CD14-positive monocyte (primary cell): ENCODE data around the gene CDK6. TPM values are rescaled to one million over a fixed set of nuclear protein-coding genes. Genes with fewer than 3 reads are reported as not detected.

Experiments used
- DNase-seq, 3 donors: peaks; one replicate each; pipeline ENCODE4 v3.0.0-alpha.2; 2011 to 2022
- H2AFZ ChIP-seq: 2 replicates; pipeline ENCODE4 v1.6.0; 2012; ENCODE audit warnings: mild to moderate bottlenecking, low read depth, low read length, inconsistent platforms; ENCODE audit not compliant: insufficient read depth, poor library complexity, severe bottlenecking
- H3K27ac ChIP-seq, 2 donors: 1 replicate in 1 of 2; 2 replicates in 1 of 2; pipeline ENCODE4 v1.5.1; 2012 to 2013; ENCODE audit warnings: low read length in 2 of 2, control low read depth in 1 of 2, inconsistent platforms in 1 of 2, low read depth in 1 of 2, mild to moderate bottlenecking in 1 of 2
- H3K27me3 ChIP-seq, 2 donors: one replicate each; pipeline versions ENCODE4 v1.6.0 to v1.6.1; 2011 to 2013; ENCODE audit warnings: low read length in 2 of 2; ENCODE audit not compliant: control insufficient read depth in 2 of 2, insufficient read depth in 2 of 2
- H3K36me3 ChIP-seq, 2 donors: replicated peaks in 1 of 2; 1 replicate in 1 of 2; 2 replicates in 1 of 2; pipeline versions ENCODE4 v1.5.1 to v1.6.1; 2012 to 2013; ENCODE audit warnings: low read length in 2 of 2, control low read depth in 1 of 2, inconsistent platforms in 1 of 2, mild to moderate bottlenecking in 1 of 2; ENCODE audit not compliant: insufficient read depth in 2 of 2, control insufficient read depth in 1 of 2
- H3K4me1 ChIP-seq, 2 donors: 1 replicate in 1 of 2; 2 replicates in 1 of 2; pipeline versions ENCODE4 v1.5.1 to v1.6.1; 2012 to 2013; ENCODE audit warnings: low read length in 2 of 2, control low read depth in 1 of 2, inconsistent platforms in 1 of 2, mild to moderate bottlenecking in 1 of 2, moderate library complexity in 1 of 2; ENCODE audit not compliant: insufficient read depth in 2 of 2, control insufficient read depth in 1 of 2
- H3K4me2 ChIP-seq: replicated peaks from 2 replicates; pipeline ENCODE3; 2012; ENCODE audit warnings: low read length, moderate library complexity, mild to moderate bottlenecking; ENCODE audit not compliant: poor library complexity, severe bottlenecking; ENCODE audit errors: extremely low read depth
- H3K4me3 ChIP-seq, 3 experiments: fragments of 200-600 bp in 1 of 3; sonication (generic) in 1 of 3; replicated peaks in 1 of 3; 1 replicate in 2 of 3; 2 replicates in 1 of 3; pipeline ENCODE4 v1.5.1; 2011 to 2013; ENCODE audit warnings: low read length in 3 of 3, mild to moderate bottlenecking in 3 of 3, control low read depth in 2 of 3, low read depth in 2 of 3, inconsistent platforms in 1 of 3, moderate library complexity in 1 of 3
- H3K79me2 ChIP-seq: 2 replicates; pipeline ENCODE4 v1.6.0; 2012; ENCODE audit warnings: mild to moderate bottlenecking, control low read depth, inconsistent platforms, low read length, moderate library complexity; ENCODE audit not compliant: insufficient read depth
- H3K9ac ChIP-seq: 2 replicates; pipeline ENCODE4 v1.6.0; 2017; ENCODE audit warnings: low read length, mild to moderate bottlenecking; ENCODE audit not compliant: insufficient read depth, poor library complexity, severe bottlenecking
- H3K9me3 ChIP-seq, 2 donors: replicated peaks in 1 of 2; 1 replicate in 1 of 2; 2 replicates in 1 of 2; pipeline versions ENCODE4 v1.5.1 to v1.6.1; 2012 to 2013; ENCODE audit warnings: low read length in 2 of 2, control low read depth in 1 of 2; ENCODE audit not compliant: control insufficient read depth in 1 of 2, insufficient read depth in 1 of 2
- H4K20me1 ChIP-seq: 2 replicates; pipeline ENCODE4 v1.6.0; 2012; ENCODE audit warnings: mild to moderate bottlenecking, low read length, control low read depth, moderate library complexity; ENCODE audit not compliant: insufficient read depth
- H3K27ac Mint-ChIP-seq, 7 donors: one replicate each; pipeline ENCODE4 v1.8.0; 2020; ENCODE audit warnings: mild to moderate bottlenecking in 7 of 7, mixed read lengths in 7 of 7, moderate library complexity in 6 of 7, inconsistent platforms in 2 of 7
- H3K27me3 Mint-ChIP-seq, 3 donors: one replicate each; pipeline ENCODE4 v1.8.0; 2021 to 2022; ENCODE audit warnings: low read depth in 3 of 3, mild to moderate bottlenecking in 3 of 3, mixed read lengths in 3 of 3, moderate library complexity in 3 of 3, inconsistent platforms in 1 of 3
- H3K36me3 Mint-ChIP-seq, 2 donors: one replicate each; pipeline ENCODE4 v1.8.0; 2020; ENCODE audit warnings: mixed read lengths in 2 of 2, inconsistent platforms in 1 of 2, mild to moderate bottlenecking in 1 of 2
- H3K4me1 Mint-ChIP-seq: one replicate; pipeline ENCODE4 v1.8.0; 2020; ENCODE audit warnings: mild to moderate bottlenecking, mixed read lengths
- H3K4me3 Mint-ChIP-seq, 2 donors: one replicate each; pipeline ENCODE4 v1.8.0; 2020; ENCODE audit warnings: mild to moderate bottlenecking in 2 of 2, mixed read lengths in 2 of 2, moderate library complexity in 1 of 2
- H3K9me3 Mint-ChIP-seq, 7 donors: one replicate each; pipeline ENCODE4 v1.8.0; 2020 to 2022; ENCODE audit warnings: mixed read lengths in 7 of 7, mild to moderate bottlenecking in 6 of 7, moderate library complexity in 6 of 7, inconsistent platforms in 2 of 7
- CTCF ChIP-seq: fragments of 200-600 bp; IDR thresholded peaks from one replicate; pipeline ENCODE4 v1.8.0; 2022; ENCODE audit warnings: antibody characterized with exemption, mild to moderate bottlenecking
- WGBS: methylation state at CpG from one replicate; pipeline ENCODE4 v1.1.5; 2013; ENCODE audit warnings: missing lambda C conversion rate; ENCODE audit not compliant: insufficient coverage; 5-methylcytosine and 5-hydroxymethylcytosine counted together
- intact Hi-C, 2 donors: fragments of 100-400 bp; cut with micrococcal nuclease; formaldehyde crosslinking; loops; one replicate each; pipeline versions ENCODE4 v1.15.0 to v1.15.1; 2023
- polyA plus RNA-seq, 3 donors: library from polyadenylated mRNA; depleted of rRNA in 1 of 3; unstranded in 2 of 3; stranded (reverse) in 1 of 3; fragments of 300-500 nt in 2 of 3; fragments of >200 nt in 1 of 3; fragmentation: Illumina TruSeq in 2 of 3; gene quantifications; 1 replicate in 2 of 3; 2 replicates in 1 of 3; pipeline ENCODE4 v1.2.3, GENCODE V29; 2012 to 2021

Gene CDK6
- polyA plus RNA-seq, 3 donors = 3.4 to 4.3 (median 3.8) TPM

GRCh38 chr7:92682903-92683539, 153.4 kb downstream of the CDK6 start:
- Mint-ChIP-seq H3K36me3 (peaks cover 0 to 5% of the 10 kb centered on the region in 2 donors), H3K27me3 (no peaks in the 10 kb centered on the region), H3K4me1 (peaks cover 17% of the 10 kb centered on the region), H3K27ac (no peak overlapping the region), H3K4me3 (no peak overlapping the region), H3K9me3 (no peaks in the 10 kb centered on the region)
- Histone ChIP-seq H3K4me3 (no peak overlapping the region), H3K9me3 (no peaks in the 10 kb centered on the region), H2AFZ (no peak overlapping the region), H3K27ac (no peak overlapping the region), H3K9ac (no peak overlapping the region), H3K79me2 (no peaks in the 10 kb centered on the region), H4K20me1 (no peaks in the 10 kb centered on the region), H3K27me3 (no peaks in the 10 kb centered on the region), H3K4me1 (peaks cover 2 to 4% of the 10 kb centered on the region in 2 donors), H3K36me3 (no peaks in the 10 kb centered on the region), H3K4me2 (no peak overlapping the region)
- no CpG with 5 or more reads among the region's 3 CpGs for WGBS
- intact Hi-C loops = no loop called here
- DNase-seq = no peak
- no peak for TF ChIP-seq CTCF

GRCh38 chr7:92682330-92682729, 154.0 kb downstream of the CDK6 start:
- Histone ChIP-seq H3K4me3 (no peak overlapping the region), H3K79me2 (no peaks in the 10 kb centered on the region), H3K27me3 (no peaks in the 10 kb centered on the region), H3K9me3 (no peaks in the 10 kb centered on the region), H2AFZ (no peak overlapping the region), H3K27ac (no peak overlapping the region), H3K4me1 (peaks cover 2 to 4% of the 10 kb centered on the region in 2 donors), H4K20me1 (no peaks in the 10 kb centered on the region), H3K9ac (no peak overlapping the region), H3K4me2 (no peak overlapping the region), H3K36me3 (no peaks in the 10 kb centered on the region)
- intact Hi-C loops = no loop called here
- peaks cover 17% of the 10 kb centered on the region for H3K4me1 Mint-ChIP-seq
- WGBS = 93% methylated on average over 2 of the region's 5 CpGs
- no peak for DNase-seq
- TF ChIP-seq CTCF = no peak
- H3K36me3 Mint-ChIP-seq = peaks cover 0 to 4% of the 10 kb centered on the region in 2 donors
- no peaks in the 10 kb centered on the region for H3K27me3 Mint-ChIP-seq
- peak overlapping the region in 1 of 7 donors; percentile 25 for H3K27ac Mint-ChIP-seq
- no peak overlapping the region for H3K4me3 Mint-ChIP-seq
- no peaks in the 10 kb centered on the region for H3K9me3 Mint-ChIP-seq
